ENCODE data around the gene ACTMAP. TPM values are rescaled to one million over a fixed set of nuclear protein-coding genes. Genes with fewer than 3 reads are reported as not detected.

ACTMAP gene
- total and polyA plus RNA-seq, 2 of the 13 experiments (the other 11 are each of a cell fraction or from before 2014, with no cell fraction given): 2.2 to 7.9 TPM

DNA sequence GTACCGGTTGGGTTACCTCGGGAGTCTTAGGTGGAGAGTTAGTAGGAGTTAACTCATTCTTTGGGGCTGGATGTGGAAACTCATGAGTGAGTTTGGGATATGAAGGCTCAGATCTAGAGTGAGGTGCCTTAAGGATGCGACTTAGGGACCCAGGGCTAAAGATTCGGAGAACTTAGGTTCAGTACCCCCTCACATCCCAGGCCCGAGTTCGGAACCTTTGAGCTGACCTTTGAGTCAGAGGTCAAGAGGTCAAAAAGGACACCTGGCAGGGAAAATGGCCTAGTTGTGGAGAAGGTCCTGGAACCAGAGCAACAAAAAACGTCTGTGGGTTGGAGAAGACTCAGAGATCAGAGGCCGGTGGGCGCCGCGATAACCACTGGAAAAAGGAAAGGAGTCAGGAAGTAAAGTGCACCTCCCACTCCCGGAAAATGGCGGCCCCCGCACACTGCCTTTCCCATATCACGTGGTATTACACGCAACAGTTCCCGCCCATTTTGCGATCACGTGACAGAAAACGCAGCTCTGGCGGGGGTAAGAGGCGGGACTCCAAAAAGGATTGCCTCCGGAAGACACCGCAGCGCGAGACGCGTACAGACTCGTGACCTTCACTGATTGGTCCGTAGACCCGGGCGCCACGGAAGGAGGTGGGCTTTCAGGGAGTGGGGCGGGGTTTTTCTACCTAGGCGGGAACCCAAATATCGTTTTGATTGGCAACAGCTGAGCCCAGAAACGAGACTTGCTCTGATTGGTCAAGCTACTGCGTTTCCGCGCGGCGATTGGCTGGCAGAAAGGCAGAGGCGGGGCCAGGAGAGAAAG lies at the start of gene ACTMAP (continued):
- peak; percentile 48; the same call in 1 of the 2 replicates for TF ChIP-seq FOXA3 (CRISPR knock-in tag; IDR thresholded peaks at IDR 0.05)
- TF ChIP-seq ZSCAN20 (CRISPR knock-in tag; IDR thresholded peaks at IDR 0.05; ENCODE audit: borderline replicate concordance): no peak
- TF ChIP-seq GATAD2A (CRISPR knock-in tag; IDR thresholded peaks at IDR 0.05): peak; percentile 10; the same call in 1 of the 2 replicates
- no peak for TF ChIP-seq ZNF703 (CRISPR knock-in tag; IDR thresholded peaks at IDR 0.05; ENCODE audit: borderline replicate concordance)
- TF ChIP-seq DNMT3B (CRISPR knock-in tag; conservative IDR thresholded peaks at IDR 0.05): no peak; the same call in 1 of the 2 replicates
- TF ChIP-seq, protein P1, sequence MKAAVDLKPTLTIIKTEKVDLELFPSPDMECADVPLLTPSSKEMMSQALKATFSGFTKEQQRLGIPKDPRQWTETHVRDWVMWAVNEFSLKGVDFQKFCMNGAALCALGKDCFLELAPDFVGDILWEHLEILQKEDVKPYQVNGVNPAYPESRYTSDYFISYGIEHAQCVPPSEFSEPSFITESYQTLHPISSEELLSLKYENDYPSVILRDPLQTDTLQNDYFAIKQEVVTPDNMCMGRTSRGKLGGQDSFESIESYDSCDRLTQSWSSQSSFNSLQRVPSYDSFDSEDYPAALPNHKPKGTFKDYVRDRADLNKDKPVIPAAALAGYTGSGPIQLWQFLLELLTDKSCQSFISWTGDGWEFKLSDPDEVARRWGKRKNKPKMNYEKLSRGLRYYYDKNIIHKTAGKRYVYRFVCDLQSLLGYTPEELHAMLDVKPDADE (CRISPR knock-in tag; IDR thresholded peaks at IDR 0.05): no peak
- TF ChIP-seq, protein P2, sequence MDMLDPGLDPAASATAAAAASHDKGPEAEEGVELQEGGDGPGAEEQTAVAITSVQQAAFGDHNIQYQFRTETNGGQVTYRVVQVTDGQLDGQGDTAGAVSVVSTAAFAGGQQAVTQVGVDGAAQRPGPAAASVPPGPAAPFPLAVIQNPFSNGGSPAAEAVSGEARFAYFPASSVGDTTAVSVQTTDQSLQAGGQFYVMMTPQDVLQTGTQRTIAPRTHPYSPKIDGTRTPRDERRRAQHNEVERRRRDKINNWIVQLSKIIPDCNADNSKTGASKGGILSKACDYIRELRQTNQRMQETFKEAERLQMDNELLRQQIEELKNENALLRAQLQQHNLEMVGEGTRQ (IDR thresholded peaks at IDR 0.05; ENCODE audit: low read depth, low read length): peak; percentile 100
- TF ChIP-seq, protein P2 (CRISPR knock-in tag; IDR thresholded peaks at IDR 0.05; ENCODE audit: borderline replicate concordance): peak; percentile 98; the same call in 1 of the 2 replicates
- no peak for TF ChIP-seq ZNF589 (CRISPR knock-in tag; conservative IDR thresholded peaks at IDR 0.05)
- TF ChIP-seq ZNF253 (CRISPR knock-in tag; IDR thresholded peaks at IDR 0.05; ENCODE audit: borderline replicate concordance): no peak
- TF ChIP-seq MIXL1 (CRISPR knock-in tag; IDR thresholded peaks at IDR 0.05): no peak
- TF ChIP-seq ZNF83 (CRISPR knock-in tag; IDR thresholded peaks at IDR 0.05; ENCODE audit: borderline replicate concordance): no peak
- 0 out of 2 replicates have a peak, but pooled peaks have one; percentile 23 for TF ChIP-seq ZIK1 (CRISPR knock-in tag; IDR thresholded peaks at IDR 0.05; ENCODE audit: borderline replicate concordance, low read depth)
- peak; percentile 6; the same call in 1 of the 2 replicates for TF ChIP-seq NCOA2 (CRISPR knock-in tag; IDR thresholded peaks at IDR 0.05)
- no peak for TF ChIP-seq ZNF713 (CRISPR knock-in tag; IDR thresholded peaks at IDR 0.05)
- no peak for TF ChIP-seq NFE2L1 (CRISPR knock-in tag; IDR thresholded peaks at IDR 0.05; ENCODE audit: borderline replicate concordance)
- TF ChIP-seq ZFP62 (CRISPR knock-in tag; IDR thresholded peaks at IDR 0.05): no peak
- TF ChIP-seq KAT2B (IDR thresholded peaks at IDR 0.05; ENCODE audit: borderline replicate concordance, low read depth, low read length): no peak
- TF ChIP-seq JARID2 (CRISPR knock-in tag; IDR thresholded peaks at IDR 0.05; ENCODE audit: insufficient replicate concordance): no peak
- TF ChIP-seq TSC22D2 (CRISPR knock-in tag; IDR thresholded peaks at IDR 0.05; ENCODE audit: borderline replicate concordance): no peak
- TF ChIP-seq, protein P3, sequence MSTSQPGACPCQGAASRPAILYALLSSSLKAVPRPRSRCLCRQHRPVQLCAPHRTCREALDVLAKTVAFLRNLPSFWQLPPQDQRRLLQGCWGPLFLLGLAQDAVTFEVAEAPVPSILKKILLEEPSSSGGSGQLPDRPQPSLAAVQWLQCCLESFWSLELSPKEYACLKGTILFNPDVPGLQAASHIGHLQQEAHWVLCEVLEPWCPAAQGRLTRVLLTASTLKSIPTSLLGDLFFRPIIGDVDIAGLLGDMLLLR (CRISPR knock-in tag; IDR thresholded peaks at IDR 0.05): no peak
- no peak for TF ChIP-seq SIX1 (CRISPR knock-in tag; IDR thresholded peaks at IDR 0.05; ENCODE audit: borderline replicate concordance)
- TF ChIP-seq AGO2 (optimal IDR thresholded peaks at IDR 0.05; ENCODE audit: low read depth, low read length): no peak
- no peak for TF ChIP-seq CHD4 (IDR thresholded peaks at IDR 0.05; ENCODE audit: borderline replicate concordance, low read length)
- TF ChIP-seq, protein P4, sequence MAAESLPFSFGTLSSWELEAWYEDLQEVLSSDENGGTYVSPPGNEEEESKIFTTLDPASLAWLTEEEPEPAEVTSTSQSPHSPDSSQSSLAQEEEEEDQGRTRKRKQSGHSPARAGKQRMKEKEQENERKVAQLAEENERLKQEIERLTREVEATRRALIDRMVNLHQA (CRISPR knock-in tag; IDR thresholded peaks at IDR 0.05): no peak
- TF ChIP-seq SSRP1 (CRISPR knock-in tag; IDR thresholded peaks at IDR 0.05): no peak
